ENCODE results near the gene SLBP.

Gene SLBP

DNA sequence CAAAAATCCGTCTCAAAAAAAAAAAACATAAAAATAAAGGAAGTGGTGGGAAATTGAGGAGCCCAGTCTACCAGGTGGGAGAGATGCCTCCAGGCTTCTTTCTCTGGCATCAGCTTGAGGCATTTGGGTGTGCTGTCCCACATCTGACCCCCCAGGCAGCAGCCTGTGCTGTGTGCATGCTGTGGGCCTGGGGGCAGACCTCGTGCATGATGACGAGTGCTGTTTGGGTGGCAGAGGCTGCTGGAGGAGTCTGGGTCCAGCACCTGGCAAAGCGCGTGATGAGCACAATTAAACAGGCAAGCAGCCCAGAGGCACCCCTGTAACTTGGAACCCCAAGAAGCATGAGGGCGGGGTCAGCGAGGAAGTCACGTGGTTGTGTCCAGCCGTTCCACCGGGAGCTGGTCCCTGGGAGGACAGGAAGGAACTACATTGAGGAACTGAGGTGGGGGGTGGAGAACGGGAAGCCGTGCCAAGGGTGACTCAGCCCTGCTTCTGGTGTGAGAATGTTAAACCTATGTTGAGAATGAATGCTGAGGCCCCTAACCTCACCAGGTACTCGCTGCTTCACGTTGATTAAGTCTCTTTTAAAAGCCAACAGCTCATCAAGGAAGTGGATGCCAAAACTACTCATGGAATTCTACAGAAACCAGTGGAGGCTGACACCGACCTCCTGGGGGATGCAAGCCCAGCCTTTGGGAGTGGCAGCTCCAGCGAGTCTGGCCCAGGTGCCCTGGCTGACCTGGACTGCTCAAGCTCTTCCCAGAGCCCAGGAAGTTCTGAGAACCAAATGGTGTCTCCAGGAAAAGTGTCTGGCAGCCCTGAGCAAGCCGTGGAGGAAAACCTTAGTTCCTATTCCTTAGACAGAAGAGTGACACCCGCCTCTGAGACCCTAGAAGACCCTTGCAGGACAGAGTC, 15.3 kb upstream of the SLBP start:
- DNase-seq (ENCODE audit: low spot score) = no peak

DNA sequence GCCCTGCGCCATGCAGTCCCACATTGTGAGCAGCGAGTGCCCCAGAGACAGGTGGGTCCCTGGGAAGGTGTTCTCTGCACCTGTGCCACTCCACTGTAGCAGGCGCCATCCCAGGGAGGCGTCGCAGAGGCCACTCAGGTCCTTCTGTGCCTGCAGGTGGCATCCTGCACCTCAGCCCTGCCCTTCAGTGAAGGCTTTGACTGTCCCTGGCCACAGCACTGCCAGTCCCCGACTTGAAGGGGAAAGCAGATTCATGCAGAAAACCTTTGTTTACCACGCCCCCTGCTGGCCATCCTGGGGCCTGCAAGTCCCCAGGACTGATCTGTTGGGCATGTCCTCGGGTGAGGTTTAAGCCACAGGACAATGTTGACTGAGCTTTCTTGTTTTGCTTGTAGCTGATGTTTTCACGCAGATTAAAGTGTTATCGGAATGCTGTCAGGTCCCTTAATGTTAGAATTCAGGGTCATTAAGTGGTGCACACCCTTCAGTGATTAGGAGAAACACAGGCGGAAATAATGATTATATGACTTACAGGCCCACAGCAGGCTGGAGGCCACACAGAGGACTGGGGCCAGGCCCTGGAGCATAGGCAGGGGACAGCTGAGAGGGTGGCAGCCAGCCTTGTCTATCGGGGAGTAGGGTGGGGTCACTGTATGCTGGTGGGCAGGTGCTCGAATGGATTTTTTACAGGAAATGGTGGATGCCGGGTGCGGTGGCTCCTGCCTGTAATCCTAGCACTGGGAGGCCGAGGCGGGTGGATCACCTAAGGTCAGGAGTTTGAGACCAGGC, 14.2 kb upstream of the SLBP start:
- peak; percentile 89 for DNase-seq (ENCODE audit: low spot score)

GRCh38 chr4:1725521-1725920, 13.4 kb upstream of the SLBP start:
- no peak for DNase-seq (ENCODE audit: low spot score)

- no peak for DNase-seq (ENCODE audit: low spot score)
Observed at GRCh38 chr4:1723131-1723801, 11.1 kb upstream of the SLBP start.

- no peak for DNase-seq (ENCODE audit: low spot score)
Observed at GRCh38 chr4:1722551-1723118, 10.5 kb upstream of the SLBP start.

DNA sequence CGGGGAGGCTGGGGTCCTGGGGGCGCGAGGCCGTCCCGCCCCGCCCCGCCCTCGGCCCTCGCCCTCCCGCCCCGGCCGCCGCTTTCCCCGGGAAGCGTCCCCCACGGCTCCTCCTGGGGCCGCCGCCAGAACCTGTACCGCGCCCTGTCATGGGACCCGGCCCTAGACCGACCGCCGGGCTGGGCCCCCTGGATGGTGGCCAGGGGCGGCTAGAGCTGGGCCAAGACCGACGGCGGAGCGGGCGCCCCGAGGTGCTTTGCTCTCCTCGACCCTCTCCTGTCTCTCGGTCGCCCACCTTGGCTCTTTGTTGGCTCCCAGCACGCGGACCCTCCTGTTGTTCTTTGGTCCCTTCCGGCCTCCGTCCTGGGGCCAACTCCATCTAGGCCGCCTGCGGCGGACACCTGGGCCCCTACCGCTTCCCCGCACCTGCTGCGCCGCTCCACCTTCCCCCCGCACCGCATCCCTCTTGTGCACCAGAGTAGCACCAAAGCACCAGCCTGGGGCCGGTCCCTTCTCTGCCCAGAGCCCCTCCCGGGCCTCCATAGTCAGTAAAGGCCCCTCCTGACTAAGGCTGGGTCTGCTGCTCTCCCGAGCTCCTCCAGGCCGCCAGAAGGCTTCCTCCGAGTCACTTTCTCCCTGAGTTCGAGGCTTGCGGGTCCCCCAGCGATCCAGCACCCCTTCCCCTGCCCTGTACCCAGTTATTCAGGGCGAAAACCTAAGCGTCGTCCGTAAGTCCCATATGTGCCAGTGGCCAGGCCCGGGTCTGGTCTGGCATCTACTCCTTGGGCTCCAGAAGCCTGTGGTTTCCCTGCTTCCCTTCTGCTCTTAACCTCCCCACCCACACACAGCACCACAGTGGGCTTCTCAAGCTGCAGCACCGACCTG, 9.8 kb upstream of the SLBP start:
- DNase-seq (ENCODE audit: low spot score) = no peak

DNA sequence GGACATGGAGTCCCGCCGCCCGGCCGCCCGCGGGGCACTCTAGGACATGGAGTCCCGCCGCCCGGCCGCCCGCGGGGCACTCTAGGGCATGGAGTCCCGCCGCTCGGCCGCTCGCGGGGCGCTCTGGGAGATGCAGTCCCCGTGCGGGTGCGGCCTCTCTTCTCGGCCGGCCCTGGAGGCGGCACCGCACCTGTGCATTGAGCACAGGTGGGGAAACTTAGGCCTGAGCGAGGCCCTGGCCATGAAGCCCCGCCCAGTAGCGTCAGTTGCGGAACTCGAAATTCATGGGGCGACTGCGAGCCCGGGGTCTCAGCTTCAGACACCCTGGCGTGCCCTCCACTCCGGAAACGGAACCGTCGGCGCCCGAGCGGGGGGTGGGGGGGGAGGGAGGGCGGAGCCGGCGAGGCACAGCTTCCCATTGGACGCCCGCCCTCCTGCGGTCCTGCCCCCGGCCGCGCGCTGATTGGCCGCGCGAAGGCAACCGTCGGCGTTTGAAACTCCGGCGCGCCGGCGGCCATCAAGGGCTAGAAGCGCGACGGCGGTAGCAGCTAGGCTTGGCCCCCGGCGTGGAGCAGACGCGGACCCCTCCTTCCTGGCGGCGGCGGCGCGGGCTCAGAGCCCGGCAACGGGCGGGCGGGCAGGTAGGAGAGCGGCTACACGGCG, 9.0 kb upstream of the SLBP start, which contains the start of the genes TACC3 and TMEM129:
Gene TACC3 (plus strand): TSS at position 519 of the 663 bp plus-strand sequence. CDS start 1,901 bp downstream, outside the sequence.
Gene TMEM129 (minus strand): TSS at position 321 of the 663 bp plus-strand sequence. CDS start 486 bp downstream, outside the sequence.
- peak; percentile 94 for DNase-seq (ENCODE audit: low spot score)

GRCh38 chr4:1720163-1720983, 8.3 kb upstream of the SLBP start:
- DNase-seq (ENCODE audit: low spot score) = peak; percentile 35

GRCh38 chr4:1718095-1718850, 6.2 kb upstream of the SLBP start:
- no peak for DNase-seq (ENCODE audit: low spot score)

DNA sequence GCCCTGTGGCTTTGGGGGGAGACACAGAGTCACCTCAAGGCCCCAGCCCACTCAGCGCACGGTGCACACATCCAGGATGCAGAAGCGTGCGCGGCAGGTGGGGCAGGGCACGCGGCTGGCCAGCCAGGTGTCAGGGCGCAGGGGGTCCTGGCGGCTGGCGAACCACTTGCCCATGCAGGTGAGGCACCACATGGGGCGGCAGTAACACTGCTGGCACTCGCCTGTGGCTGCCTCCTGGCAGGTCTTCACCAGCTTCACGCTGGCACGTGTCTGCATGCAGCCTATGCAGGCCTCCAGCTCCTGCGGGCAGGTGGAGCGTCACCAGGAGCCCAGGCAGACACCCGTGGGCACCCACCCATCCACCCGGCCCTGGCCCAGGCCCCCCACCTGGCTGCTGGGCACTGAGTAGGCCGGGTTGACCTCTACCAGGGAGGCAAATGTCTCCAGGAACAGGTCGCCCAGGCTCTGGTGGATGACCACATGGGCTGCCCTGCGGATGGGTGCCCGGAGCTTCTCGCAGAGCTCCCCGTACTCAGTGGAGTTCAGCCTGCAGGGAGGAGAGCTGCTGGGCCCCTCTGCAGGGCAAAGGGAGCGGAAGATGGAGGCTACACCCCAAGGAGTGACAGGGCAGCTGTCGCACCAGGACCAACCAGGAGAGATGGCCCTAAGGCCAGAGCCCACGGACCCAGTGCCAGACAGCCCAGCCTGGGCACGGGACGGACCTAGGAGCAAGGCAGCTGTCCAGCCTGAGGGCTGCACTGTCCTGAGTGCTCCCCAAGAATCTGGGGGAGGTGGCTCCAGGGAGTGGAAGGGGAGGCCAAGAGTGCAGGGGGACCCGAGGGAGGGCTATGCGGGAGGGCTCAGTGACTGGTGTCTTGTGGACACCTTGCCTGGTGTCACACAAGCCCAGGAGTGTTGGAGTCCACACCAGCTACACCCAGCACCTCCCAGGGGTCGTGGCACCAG, 5.3 kb upstream of the SLBP start:
- no peak for DNase-seq (ENCODE audit: low spot score)

GRCh38 chr4:1716065-1716945, 4.2 kb upstream of the SLBP start:
- DNase-seq (ENCODE audit: low spot score) = no peak

DNA sequence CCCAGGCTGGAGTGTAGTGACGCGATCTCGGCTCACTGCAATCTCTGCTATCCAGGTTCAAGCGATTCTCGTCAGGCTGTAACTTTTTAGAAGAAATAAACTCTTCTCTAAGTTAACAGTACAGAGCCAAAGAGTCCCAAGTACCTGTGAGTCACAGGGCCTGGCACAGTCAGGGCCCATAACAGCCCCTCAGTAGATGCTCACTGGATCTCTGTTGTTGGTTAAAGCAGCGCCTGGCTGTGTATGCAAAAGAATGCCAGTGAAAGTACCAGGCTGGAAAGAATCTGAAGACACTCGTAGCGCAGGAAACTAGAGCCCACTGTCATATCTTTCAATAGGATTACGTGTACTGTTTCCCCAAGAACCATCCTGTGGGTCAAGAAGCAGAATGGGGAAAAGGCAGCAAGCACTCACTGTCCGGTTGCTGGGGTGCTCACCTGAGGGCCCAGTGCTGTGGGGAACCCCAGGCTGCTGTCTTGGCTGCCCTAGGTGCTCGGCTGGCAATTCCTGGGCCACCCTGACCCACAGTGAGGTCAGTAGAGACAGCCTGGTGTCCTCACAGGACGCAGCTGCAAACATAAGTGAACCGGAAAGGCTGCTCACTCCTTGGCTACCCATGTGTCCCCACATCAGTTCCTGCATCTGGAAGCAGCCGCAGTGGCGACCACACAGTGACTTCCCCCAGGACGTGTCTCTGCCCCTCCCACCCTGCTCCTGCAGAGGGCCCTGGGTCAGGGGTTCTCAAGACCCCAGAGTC, 3.1 kb upstream of the SLBP start:
- no peak for DNase-seq (ENCODE audit: low spot score)

DNA sequence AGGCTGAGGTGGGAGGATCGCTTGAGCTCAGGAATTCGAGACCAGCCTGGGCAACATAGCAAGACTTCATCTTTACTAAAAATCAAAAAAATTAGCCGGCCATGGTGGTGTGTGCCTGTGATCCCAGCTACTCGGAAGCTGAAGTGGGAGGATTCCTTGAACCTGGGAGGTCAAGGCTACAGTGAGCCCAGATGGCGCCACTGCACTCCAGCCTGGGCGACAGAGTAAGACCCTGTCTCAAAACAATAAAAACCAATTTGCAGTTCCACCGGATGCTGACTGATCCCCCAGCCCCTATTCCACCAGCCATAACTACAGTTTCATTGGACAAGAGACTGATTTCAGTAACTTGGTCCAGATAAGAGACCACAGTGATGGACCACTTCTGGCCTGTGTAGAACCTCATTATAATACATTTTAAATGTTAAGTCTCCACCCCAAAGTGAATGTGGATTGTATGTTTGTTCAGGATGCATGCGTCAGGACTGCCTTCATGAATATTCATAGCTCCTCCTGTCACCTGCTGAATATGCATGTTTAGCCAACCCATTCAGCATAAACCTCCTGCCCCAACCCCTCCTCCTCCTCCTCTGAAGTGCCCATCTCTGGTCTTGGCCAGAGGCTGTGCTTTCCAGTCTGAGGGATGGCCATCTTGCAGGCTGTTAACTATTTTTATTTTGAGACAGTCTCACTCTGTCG, 2.3 kb upstream of the SLBP start:
- no peak for DNase-seq (ENCODE audit: low spot score)

GRCh38 chr4:1713003-1713851, 1.1 kb upstream of the SLBP start:
- DNase-seq (ENCODE audit: low spot score) = no peak

Measured in hematopoietic multipotent progenitor cell treated with erythropoietin and hydrocortisone succinate and interleukin-3 and kit ligand, for 15 days (in vitro differentiated cells).